ENCODE results near the gene DNAH11.

Gene DNAH11

GRCh38 chr7:21753071-21753470 lies 210.2 kb downstream of the DNAH11 start:
- no peak for TF ChIP-seq GATA3 (IDR thresholded peaks at IDR 0.05; ENCODE audit: low read depth, low read length)
- TF ChIP-seq GATA2 (IDR thresholded peaks at IDR 0.05; ENCODE audit: low read depth, low read length) = no peak

- TF ChIP-seq GATA3 (IDR thresholded peaks at IDR 0.05; ENCODE audit: low read depth, low read length) (no peak), GATA2 (IDR thresholded peaks at IDR 0.05; ENCODE audit: low read depth, low read length) (no peak)
These were observed 212.1 kb downstream of the DNAH11 start for GRCh38 chr7:21754963-21755362.

DNA sequence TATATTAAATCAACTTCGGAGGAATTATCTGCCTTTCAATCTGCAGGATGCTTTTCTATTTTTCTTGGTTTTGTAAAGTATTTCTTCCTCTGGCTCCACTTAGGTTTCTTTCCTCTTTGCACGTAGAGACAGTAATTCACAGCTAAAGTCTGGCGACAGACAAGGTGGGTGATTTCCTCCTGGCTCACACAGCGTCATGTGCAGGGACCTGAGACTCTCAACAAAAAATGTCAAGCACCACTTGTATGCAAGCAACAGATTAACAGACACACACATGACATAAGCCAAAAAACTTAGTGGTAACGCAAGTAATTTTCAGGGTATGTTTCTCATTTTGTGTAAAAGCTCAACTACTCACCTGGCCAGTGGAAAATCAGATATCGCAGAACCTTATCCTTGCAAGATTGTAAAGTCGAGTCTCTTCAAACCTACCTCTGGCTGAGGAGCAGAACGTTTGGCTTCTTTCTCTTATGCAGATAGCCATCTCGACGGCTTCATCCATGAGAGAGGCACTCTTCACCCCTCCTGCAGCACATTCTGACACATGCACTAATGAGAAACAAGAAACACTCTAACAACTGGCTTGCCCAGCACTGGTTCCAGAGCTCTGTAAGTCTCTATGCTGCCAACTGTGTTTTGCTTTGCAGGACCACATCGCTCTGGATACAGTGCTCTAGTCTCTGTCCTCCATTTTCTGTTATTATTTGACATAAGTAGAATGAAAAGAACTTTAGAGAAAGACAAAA lies 214.9 kb downstream of the DNAH11 start:
- TF ChIP-seq GATA2 (IDR thresholded peaks at IDR 0.05; ENCODE audit: low read depth, low read length) (no peak), GATA3 (IDR thresholded peaks at IDR 0.05; ENCODE audit: low read depth, low read length) (no peak)

DNA sequence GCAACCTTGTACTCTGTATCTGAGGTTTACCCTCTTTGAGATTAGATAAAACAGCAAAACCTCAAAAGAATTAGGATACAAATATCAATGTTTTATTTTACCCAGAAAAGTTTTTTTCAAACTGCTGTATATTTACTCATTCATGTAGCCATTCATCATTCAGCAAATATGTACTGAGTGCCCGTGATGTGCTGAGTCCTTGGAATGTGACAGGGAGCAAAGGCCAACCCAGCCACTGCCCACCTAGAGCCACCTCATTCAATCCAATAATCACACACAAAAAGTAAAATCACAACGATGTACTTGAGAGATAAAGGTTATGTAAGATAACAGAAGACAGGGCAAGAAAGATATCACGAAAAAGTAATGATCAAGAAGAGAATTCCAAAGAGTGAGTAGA lies 215.4 kb downstream of the DNAH11 start:
- TF ChIP-seq GATA2 (IDR thresholded peaks at IDR 0.05; ENCODE audit: low read depth, low read length) = no peak
- no peak for TF ChIP-seq GATA3 (IDR thresholded peaks at IDR 0.05; ENCODE audit: low read depth, low read length)

GRCh38 chr7:21762469-21762868 lies 219.6 kb downstream of the DNAH11 start:
- TF ChIP-seq GATA3 (IDR thresholded peaks at IDR 0.05; ENCODE audit: low read depth, low read length) (no peak), GATA2 (IDR thresholded peaks at IDR 0.05; ENCODE audit: low read depth, low read length) (no peak)

GRCh38 chr7:21763818-21764217 lies 221.0 kb downstream of the DNAH11 start:
- TF ChIP-seq GATA2 (IDR thresholded peaks at IDR 0.05; ENCODE audit: low read depth, low read length) (no peak), GATA3 (IDR thresholded peaks at IDR 0.05; ENCODE audit: low read depth, low read length) (no peak)

DNA sequence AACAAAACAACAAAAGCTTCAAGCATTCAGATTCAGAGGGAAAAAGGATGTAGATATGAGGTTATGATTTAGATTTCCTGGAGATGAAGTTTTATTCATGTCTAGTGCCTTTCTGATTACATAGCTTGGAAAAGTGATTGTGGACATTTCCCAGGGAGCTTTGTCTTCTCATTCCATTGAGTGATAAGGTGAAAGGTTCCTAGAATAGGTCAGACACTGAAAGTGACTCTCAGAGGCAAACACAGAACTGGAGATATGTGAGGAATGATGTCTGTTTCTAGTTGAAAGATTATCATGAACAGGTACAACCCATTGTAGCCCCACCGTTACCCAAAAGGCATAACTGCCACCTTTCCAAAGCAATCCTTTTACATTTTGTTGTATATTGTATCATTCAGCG lies 223.4 kb downstream of the DNAH11 start:
- no peak for TF ChIP-seq GATA3 (IDR thresholded peaks at IDR 0.05; ENCODE audit: low read depth, low read length)
- no peak for TF ChIP-seq GATA2 (IDR thresholded peaks at IDR 0.05; ENCODE audit: low read depth, low read length)

DNA sequence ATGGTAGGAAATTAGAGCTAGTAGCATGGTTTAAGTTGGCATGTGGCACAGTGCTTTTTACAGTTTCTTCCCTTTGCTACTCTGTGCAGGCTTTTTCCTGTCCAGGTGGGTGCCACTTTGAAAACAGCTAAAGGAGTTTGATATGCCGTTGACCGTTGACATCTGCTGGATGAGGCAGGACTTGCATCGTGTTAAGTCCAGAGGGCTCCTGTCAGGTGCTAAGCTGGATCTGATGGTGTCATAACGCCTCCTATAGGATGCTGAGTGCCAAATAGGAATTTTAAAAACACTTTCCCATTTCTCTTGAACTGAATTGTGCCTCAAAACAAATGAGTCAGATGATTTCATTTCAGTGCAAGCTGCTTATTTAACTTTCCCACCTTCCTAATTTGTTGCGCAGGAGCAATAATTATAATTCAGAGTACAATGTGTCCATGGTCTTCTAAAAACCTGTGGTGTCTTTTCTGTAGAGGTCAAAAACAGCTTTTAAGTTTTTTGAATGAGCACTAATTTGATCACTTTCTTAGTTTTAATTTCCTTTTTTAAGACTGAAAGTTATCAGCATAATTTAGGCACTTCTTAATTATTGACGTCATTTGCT lies 224.6 kb downstream of the DNAH11 start:
- TF ChIP-seq GATA2 (IDR thresholded peaks at IDR 0.05; ENCODE audit: low read depth, low read length) = no peak
- no peak for TF ChIP-seq GATA3 (IDR thresholded peaks at IDR 0.05; ENCODE audit: low read depth, low read length)

DNA sequence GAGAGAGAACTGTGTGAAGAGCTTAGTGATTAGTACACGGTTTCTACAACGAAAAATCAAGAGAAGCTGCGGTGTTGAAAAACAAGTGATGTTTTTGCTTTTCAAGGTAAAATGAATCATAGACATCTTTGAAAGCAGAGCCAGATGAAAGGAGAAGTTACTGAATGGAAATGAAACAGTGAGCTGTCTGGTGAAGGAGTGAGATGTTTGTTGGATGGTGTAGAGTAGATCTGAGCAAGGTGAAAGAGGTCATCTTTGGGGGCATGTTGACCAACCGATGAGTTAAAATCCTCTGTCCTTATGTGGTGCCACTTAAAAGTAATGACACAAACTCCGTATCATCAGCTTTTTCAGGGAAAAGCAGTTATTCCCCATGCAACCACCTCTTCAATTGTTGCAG lies 225.4 kb downstream of the DNAH11 start:
- no peak for TF ChIP-seq GATA3 (IDR thresholded peaks at IDR 0.05; ENCODE audit: low read depth, low read length)
- TF ChIP-seq GATA2 (IDR thresholded peaks at IDR 0.05; ENCODE audit: low read depth, low read length) = no peak

DNA sequence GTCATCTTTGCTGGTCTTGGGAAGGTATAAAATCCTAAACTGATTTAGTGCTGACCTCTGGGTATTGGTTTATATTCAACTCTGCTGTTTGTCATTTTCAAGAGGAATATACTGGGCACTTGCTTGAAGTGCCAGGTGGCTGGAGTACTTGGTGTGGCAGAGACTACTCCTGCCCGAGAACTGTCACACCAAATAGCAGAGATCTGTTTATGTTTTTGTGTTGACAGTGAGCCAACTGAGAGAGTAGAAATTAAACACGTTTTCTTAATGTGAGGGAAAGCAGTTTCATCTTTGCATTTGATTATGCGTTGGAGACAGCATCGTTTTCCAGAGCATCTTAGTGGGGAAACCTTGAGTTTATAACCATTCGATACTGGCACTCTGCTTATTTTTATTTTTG lies 228.4 kb downstream of the DNAH11 start:
- no peak for TF ChIP-seq GATA2 (IDR thresholded peaks at IDR 0.05; ENCODE audit: low read depth, low read length)
- no peak for TF ChIP-seq GATA3 (IDR thresholded peaks at IDR 0.05; ENCODE audit: low read depth, low read length)

GRCh38 chr7:21771906-21772610 lies 229.2 kb downstream of the DNAH11 start:
- TF ChIP-seq GATA2 (IDR thresholded peaks at IDR 0.05; ENCODE audit: low read depth, low read length) (no peak), GATA3 (IDR thresholded peaks at IDR 0.05; ENCODE audit: low read depth, low read length) (no peak)

GRCh38 chr7:21773326-21773725 lies 230.5 kb downstream of the DNAH11 start:
- no peak for TF ChIP-seq GATA3 (IDR thresholded peaks at IDR 0.05; ENCODE audit: low read depth, low read length)
- no peak for TF ChIP-seq GATA2 (IDR thresholded peaks at IDR 0.05; ENCODE audit: low read depth, low read length)

- TF ChIP-seq GATA3 (IDR thresholded peaks at IDR 0.05; ENCODE audit: low read depth, low read length) (no peak), GATA2 (IDR thresholded peaks at IDR 0.05; ENCODE audit: low read depth, low read length) (no peak)
These were observed 235.1 kb downstream of the DNAH11 start for GRCh38 chr7:21777921-21778320.

DNA sequence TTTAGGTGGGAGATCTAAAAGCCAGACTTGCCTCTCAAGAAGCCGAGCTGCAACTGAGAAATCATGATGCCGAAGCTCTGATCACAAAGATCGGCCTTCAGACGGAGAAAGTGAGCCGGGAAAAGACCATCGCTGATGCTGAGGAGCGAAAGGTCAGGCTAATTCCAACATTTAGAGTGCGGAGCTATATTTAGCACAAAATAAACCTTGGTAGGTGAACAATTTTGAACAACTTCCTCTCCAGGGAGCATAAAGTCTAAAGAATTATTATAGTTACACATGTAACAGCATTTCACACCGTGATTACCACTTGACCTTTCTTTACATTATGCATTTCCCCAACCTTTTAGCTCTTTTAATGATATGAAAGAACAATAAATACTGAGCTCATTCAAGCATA lies 236.1 kb downstream of the DNAH11 start:
- no peak for TF ChIP-seq GATA2 (IDR thresholded peaks at IDR 0.05; ENCODE audit: low read depth, low read length)
- no peak for TF ChIP-seq GATA3 (IDR thresholded peaks at IDR 0.05; ENCODE audit: low read depth, low read length)

DNA sequence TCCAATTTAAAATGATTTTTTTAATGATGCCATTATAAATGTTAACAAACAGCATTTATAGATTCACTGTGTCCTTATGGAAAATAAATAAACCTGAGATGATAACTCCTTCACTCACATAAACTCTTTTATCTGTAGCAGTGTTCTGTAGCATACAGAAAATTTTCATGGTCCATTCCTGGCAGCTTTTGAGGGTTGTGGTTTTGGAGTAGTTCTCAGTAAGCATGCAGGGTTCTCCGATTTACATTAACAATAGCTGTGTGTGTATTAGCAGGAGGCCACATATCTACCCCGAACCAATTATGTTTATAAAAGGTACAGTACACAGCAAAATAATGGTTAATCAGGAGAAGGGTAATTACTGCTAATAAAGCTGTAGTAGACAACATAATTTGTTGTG lies 240.2 kb downstream of the DNAH11 start:
- no peak for TF ChIP-seq GATA3 (IDR thresholded peaks at IDR 0.05; ENCODE audit: low read depth, low read length)
- TF ChIP-seq GATA2 (IDR thresholded peaks at IDR 0.05; ENCODE audit: low read depth, low read length) = no peak

Data from SH-SY5Y (cell line).